ENCODE results near the gene WWOX.

The WWOX gene

DNA sequence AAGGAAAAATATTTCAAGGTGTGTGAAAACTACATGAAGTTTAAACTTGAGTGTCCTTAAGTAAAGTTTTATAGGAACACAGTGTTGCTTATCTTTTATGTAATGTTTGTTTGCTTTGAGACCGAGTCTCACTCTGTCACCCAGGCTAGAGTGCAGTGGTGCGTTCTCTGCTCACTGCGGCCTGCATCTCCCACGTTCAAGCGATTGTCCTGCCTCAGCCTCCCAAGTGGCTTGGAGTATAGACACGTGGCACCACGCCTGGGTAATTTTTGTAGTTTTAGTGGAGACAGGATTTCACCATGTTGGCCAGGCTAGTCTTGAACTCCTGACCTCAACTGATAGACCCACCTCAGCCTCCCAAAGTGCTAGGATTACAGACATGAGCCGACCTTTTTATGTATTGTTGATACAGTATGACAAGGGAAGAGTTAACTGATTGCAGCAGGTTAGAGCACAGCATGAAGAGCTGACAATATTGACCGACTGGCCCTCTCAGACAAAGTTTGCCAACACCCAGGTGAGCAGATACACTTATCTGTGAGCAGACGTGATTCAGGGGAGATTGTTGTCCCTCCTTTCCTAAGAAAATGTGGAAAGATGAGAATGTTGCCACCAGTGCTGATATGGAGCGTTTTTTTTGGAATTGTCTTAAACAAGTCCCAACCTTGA lies 373.7 kb downstream of the WWOX start:
- Histone ChIP-seq H3K9me3 (ENCODE audit: insufficient read depth, low read length, severe bottlenecking) (no peaks in the 10 kb centered on the region), H3K4me2 (ENCODE audit: insufficient read depth, low read length) (no peak overlapping the region), H3K9ac (ENCODE audit: low read depth, low read length) (no peak overlapping the region), H3K27ac (ENCODE audit: low read length) (no peak overlapping the region), H3K36me3 (ENCODE audit: insufficient read depth, low read length) (no peaks in the 10 kb centered on the region), H3K27me3 (ENCODE audit: insufficient read depth, low read length, poor library complexity) (no peaks in the 10 kb centered on the region), H3K4me3 (ENCODE audit: low read depth in 1 of 2, low read length in 2 of 2) (no peak overlapping the region), H3K79me2 (ENCODE audit: insufficient read depth, low read length) (no peaks in the 10 kb centered on the region), H3K4me1 (ENCODE audit: insufficient read depth, low read length) (no peaks in the 10 kb centered on the region), H2AFZ (ENCODE audit: low read depth, low read length) (no peak overlapping the region), H4K20me1 (ENCODE audit: insufficient read depth, low read length) (no peaks in the 10 kb centered on the region)
- DNase-seq = no peak
- TF ChIP-seq, protein P1, sequence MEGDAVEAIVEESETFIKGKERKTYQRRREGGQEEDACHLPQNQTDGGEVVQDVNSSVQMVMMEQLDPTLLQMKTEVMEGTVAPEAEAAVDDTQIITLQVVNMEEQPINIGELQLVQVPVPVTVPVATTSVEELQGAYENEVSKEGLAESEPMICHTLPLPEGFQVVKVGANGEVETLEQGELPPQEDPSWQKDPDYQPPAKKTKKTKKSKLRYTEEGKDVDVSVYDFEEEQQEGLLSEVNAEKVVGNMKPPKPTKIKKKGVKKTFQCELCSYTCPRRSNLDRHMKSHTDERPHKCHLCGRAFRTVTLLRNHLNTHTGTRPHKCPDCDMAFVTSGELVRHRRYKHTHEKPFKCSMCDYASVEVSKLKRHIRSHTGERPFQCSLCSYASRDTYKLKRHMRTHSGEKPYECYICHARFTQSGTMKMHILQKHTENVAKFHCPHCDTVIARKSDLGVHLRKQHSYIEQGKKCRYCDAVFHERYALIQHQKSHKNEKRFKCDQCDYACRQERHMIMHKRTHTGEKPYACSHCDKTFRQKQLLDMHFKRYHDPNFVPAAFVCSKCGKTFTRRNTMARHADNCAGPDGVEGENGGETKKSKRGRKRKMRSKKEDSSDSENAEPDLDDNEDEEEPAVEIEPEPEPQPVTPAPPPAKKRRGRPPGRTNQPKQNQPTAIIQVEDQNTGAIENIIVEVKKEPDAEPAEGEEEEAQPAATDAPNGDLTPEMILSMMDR (IDR thresholded peaks at IDR 0.05; ENCODE audit: borderline replicate concordance, extremely low read depth, low read length, poor library complexity, severe bottlenecking) = no peak
- no peak for TF ChIP-seq EZH2 (IDR thresholded peaks at IDR 0.05; ENCODE audit: borderline replicate concordance, low read depth, low read length, severe bottlenecking)
- ATAC-seq (ENCODE audit: insufficient read depth, low read depth) = no peak

DNA sequence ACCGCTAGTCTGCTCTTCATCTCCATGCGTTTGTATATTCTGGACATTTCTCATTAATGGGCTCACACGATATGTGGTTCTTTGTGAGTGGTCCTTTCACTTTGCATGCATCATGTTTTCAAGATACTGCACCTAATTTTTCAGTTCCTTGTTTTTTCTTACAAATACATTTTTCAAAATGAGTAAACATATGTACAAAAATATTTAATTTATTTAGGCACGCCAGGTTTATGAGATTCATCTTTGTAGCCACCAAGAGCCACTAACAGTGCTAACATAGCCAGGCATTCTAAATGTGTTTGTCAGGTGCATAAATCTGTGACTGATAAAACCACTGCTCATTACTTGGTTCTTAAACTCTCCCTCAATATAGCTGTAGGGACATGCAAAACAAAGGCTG lies 375.3 kb downstream of the WWOX start:
- Histone ChIP-seq H3K9me3 (ENCODE audit: insufficient read depth, low read length, severe bottlenecking) (no peaks in the 10 kb centered on the region), H3K4me1 (ENCODE audit: insufficient read depth, low read length) (no peaks in the 10 kb centered on the region), H4K20me1 (ENCODE audit: insufficient read depth, low read length) (no peaks in the 10 kb centered on the region), H3K27ac (ENCODE audit: low read length) (no peak overlapping the region), H3K4me2 (ENCODE audit: insufficient read depth, low read length) (no peak overlapping the region), H3K27me3 (ENCODE audit: insufficient read depth, low read length, poor library complexity) (no peaks in the 10 kb centered on the region), H3K79me2 (ENCODE audit: insufficient read depth, low read length) (no peaks in the 10 kb centered on the region), H2AFZ (ENCODE audit: low read depth, low read length) (no peak overlapping the region), H3K36me3 (ENCODE audit: insufficient read depth, low read length) (no peaks in the 10 kb centered on the region), H3K4me3 (ENCODE audit: low read depth in 1 of 2, low read length in 2 of 2) (no peak overlapping the region), H3K9ac (ENCODE audit: low read depth, low read length) (no peak overlapping the region)
- TF ChIP-seq, protein P1 (IDR thresholded peaks at IDR 0.05; ENCODE audit: borderline replicate concordance, extremely low read depth, low read length, poor library complexity, severe bottlenecking) = no peak
- TF ChIP-seq EZH2 (IDR thresholded peaks at IDR 0.05; ENCODE audit: borderline replicate concordance, low read depth, low read length, severe bottlenecking) = no peak
- no peak for ATAC-seq (ENCODE audit: insufficient read depth, low read depth)
- no peak for DNase-seq

DNA sequence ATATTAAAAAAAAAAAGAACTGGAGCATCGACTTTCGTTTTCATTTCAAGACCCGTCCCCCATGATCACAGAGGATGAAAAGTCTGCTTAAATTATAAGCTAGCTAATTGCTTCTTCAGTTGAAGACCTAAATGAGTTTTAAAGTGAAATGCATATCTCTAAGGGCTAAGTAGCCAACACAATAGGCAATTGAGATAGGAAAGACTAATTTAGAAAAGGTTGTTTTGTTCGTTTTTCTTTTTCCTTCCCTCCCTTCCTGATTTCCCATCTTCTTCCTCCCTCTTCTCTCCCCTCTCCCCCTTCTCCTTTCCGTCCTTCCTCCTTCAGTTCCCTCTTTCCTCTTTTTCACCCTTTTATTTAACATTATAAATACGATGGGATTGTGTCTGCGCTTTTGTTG lies 377.2 kb downstream of the WWOX start:
- no peak overlapping the region for H2AFZ ChIP-seq (ENCODE audit: low read depth, low read length)
- ATAC-seq (ENCODE audit: insufficient read depth, low read depth) = no peak

More for the DNA sequence above, 377.2 kb downstream of the WWOX start:
- no peak overlapping the region for H3K27ac ChIP-seq (ENCODE audit: low read length)
- H3K9ac ChIP-seq (ENCODE audit: low read depth, low read length) = no peak overlapping the region
- H3K4me3 ChIP-seq (ENCODE audit: low read depth in 1 of 2, low read length in 2 of 2) = no peak overlapping the region
- no peaks in the 10 kb centered on the region for H3K27me3 ChIP-seq (ENCODE audit: insufficient read depth, low read length, poor library complexity)
- DNase-seq = no peak
- no peak overlapping the region for H3K4me2 ChIP-seq (ENCODE audit: insufficient read depth, low read length)
- H4K20me1 ChIP-seq (ENCODE audit: insufficient read depth, low read length) = no peaks in the 10 kb centered on the region
- no peaks in the 10 kb centered on the region for H3K79me2 ChIP-seq (ENCODE audit: insufficient read depth, low read length)
- TF ChIP-seq, protein P1 (IDR thresholded peaks at IDR 0.05; ENCODE audit: borderline replicate concordance, extremely low read depth, low read length, poor library complexity, severe bottlenecking) = no peak
- no peak for TF ChIP-seq EZH2 (IDR thresholded peaks at IDR 0.05; ENCODE audit: borderline replicate concordance, low read depth, low read length, severe bottlenecking)
- H3K9me3 ChIP-seq (ENCODE audit: insufficient read depth, low read length, severe bottlenecking) = no peaks in the 10 kb centered on the region
- no peaks in the 10 kb centered on the region for H3K36me3 ChIP-seq (ENCODE audit: insufficient read depth, low read length)
- no peaks in the 10 kb centered on the region for H3K4me1 ChIP-seq (ENCODE audit: insufficient read depth, low read length)
